Neural crest cell (in vitro differentiated cells): ENCODE data around the gene CADM1. TPM values are rescaled to one million over a fixed set of nuclear protein-coding genes. Genes with fewer than 3 reads are reported as not detected.

ENCODE experiments used
- DNase-seq: peaks from one replicate; pipeline ENCODE4 v3.0.0; 2021; ENCODE audit warnings: low read depth, mixed read lengths, low spot score
- H3K27ac Mint-ChIP-seq: one replicate; pipeline ENCODE4 v1.8.0; 2021; ENCODE audit warnings: mild to moderate bottlenecking, mixed read lengths; ENCODE audit not compliant: unreplicated experiment
- H3K27me3 Mint-ChIP-seq: 2 replicates; pipeline ENCODE4 v1.8.0; 2021; ENCODE audit warnings: low read depth, mild to moderate bottlenecking, mixed read lengths
- H3K36me3 Mint-ChIP-seq: 2 replicates; pipeline ENCODE4 v1.8.0; 2021; ENCODE audit warnings: low read depth, mild to moderate bottlenecking, mixed read lengths
- H3K4me1 Mint-ChIP-seq: 2 replicates; pipeline ENCODE4 v1.8.0; 2021; ENCODE audit warnings: mixed read lengths
- H3K4me3 Mint-ChIP-seq: one replicate; pipeline ENCODE4 v1.8.0; 2021; ENCODE audit warnings: mild to moderate bottlenecking, mixed read lengths
- H3K9me3 Mint-ChIP-seq: 2 replicates; pipeline ENCODE4 v1.8.0; 2021; ENCODE audit warnings: mixed read lengths
- total RNA-seq: library from RNA; stranded (reverse); gene quantifications from 2 replicates; pipeline ENCODE4 v1.2.1, GENCODE V29; 2021
- TF ChIP-seq, protein P1 (sequence below): fragments of 200-600 bp; sonication (generic); conservative IDR thresholded peaks from 2 replicates; pipeline ENCODE4 v1.5.0; 2021; ENCODE audit warnings: antibody characterized with exemption, mild to moderate bottlenecking

The CADM1 gene
- total RNA-seq, 1 donor from 2014 or later = 112 TPM

DNA sequence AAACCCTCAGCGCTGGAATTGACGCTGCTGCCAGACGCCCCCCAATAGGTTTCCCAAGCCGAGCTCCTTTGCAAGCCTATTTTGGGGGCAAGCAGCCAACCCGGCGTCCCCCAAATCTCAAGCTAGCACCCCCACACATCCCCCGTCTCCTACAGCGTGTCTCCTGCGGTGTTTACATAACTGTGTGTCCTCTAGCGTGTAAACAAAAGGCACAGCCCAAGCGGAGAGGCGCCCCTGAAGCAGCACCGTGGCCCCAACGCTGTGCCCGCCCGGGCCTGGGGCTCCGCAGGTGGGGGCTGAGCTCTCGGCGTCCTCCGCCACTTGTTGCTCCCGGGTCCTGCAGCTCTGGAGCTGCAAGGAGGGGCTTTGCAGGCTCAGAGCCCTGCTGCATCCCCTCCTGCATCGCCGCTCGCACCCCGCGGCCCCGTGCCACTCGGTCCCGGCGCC lies 1.6 kb downstream of the CADM1 start:
- peaks cover 13% of the 10 kb centered on the region for H3K27me3 Mint-ChIP-seq
- DNase-seq = no peak
- no peak overlapping the region for H3K27ac Mint-ChIP-seq
- H3K4me3 Mint-ChIP-seq = no peak overlapping the region
- H3K36me3 Mint-ChIP-seq = no peaks in the 10 kb centered on the region
- peaks cover 25% of the 10 kb centered on the region for H3K4me1 Mint-ChIP-seq
- TF ChIP-seq, protein P1, sequence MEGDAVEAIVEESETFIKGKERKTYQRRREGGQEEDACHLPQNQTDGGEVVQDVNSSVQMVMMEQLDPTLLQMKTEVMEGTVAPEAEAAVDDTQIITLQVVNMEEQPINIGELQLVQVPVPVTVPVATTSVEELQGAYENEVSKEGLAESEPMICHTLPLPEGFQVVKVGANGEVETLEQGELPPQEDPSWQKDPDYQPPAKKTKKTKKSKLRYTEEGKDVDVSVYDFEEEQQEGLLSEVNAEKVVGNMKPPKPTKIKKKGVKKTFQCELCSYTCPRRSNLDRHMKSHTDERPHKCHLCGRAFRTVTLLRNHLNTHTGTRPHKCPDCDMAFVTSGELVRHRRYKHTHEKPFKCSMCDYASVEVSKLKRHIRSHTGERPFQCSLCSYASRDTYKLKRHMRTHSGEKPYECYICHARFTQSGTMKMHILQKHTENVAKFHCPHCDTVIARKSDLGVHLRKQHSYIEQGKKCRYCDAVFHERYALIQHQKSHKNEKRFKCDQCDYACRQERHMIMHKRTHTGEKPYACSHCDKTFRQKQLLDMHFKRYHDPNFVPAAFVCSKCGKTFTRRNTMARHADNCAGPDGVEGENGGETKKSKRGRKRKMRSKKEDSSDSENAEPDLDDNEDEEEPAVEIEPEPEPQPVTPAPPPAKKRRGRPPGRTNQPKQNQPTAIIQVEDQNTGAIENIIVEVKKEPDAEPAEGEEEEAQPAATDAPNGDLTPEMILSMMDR = no peak
- no peaks in the 10 kb centered on the region for H3K9me3 Mint-ChIP-seq

GRCh38 chr11:115501893-115502589 lies 2.2 kb downstream of the CADM1 start:
- H3K27me3 Mint-ChIP-seq = peaks cover 8% of the 10 kb centered on the region
- H3K36me3 Mint-ChIP-seq = no peaks in the 10 kb centered on the region
- DNase-seq = no peak
- no peak overlapping the region for H3K27ac Mint-ChIP-seq
- no peak overlapping the region for H3K4me3 Mint-ChIP-seq
- TF ChIP-seq, protein P1 = no peak
- H3K9me3 Mint-ChIP-seq = no peaks in the 10 kb centered on the region
- H3K4me1 Mint-ChIP-seq = peaks cover 30% of the 10 kb centered on the region

DNA sequence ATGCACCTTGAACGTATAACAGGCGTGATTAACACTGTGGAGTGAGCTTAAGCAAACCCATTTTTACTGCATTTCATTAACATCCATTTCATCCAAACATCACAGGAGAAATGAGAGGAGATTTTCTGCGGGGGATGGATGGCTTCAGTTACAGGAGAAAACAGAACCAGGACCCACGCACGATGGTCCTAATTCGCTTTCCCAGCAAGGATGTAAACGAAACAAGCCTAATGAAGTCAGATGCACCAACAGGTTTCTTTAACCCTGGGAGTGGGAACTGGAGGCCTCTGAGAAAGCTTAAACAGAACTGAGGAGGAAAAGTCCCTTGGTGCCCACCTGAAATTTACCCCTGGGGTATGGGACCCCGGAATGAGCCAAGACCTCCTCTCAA lies 2.7 kb downstream of the CADM1 start:
- Mint-ChIP-seq H3K27me3 (peaks cover 5% of the 10 kb centered on the region), H3K9me3 (no peaks in the 10 kb centered on the region), H3K4me1 (peaks cover 35% of the 10 kb centered on the region), H3K27ac (no peak overlapping the region), H3K36me3 (peaks cover 1% of the 10 kb centered on the region), H3K4me3 (no peak overlapping the region)
- TF ChIP-seq, protein P1 = no peak
- DNase-seq = no peak

DNA sequence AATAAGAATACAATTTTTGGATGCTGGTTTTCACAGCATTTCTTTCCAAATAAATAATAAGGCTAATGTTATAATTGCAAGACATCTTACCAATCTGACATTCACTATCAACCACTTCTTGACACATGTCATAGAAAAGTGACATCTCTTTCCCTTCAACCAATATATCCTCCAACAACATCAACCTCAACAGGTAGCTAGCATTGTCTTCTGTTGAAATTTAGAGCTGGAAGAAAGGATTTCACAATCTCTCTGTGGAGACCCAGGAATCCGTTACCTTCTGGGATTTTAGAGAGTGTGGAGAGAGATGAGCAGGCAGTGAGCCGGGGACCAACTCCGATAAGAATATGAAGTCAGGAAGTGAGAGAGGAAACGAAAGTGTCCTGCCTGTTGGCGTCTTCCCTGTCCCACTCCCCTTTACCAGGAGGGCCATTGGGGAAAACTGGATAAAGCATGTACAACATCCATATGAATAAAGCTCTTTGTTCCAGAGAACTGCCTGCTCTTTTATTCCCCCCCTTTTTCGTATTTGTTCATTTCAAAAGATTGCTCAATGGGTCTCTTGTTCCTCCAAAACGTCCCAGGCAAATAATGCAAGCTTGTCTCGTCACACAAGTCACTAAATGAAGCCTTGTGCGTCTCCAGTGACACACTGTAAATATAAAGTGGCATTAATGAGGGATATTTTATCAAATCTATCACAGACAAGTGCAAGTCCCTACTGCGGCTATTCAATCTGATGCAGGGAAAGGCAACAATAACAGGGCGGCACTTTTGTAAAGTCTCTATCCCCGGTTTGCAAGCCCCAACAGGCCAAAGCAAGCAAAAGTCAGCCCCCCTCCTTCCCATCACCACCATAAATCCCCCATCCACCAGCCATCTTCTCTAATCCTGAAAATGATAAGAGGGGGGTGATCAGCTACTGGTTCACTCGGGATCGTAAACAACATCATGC lies 3.4 kb downstream of the CADM1 start:
- TF ChIP-seq, protein P1 = no peak
- Mint-ChIP-seq H3K27me3 (peaks cover 5% of the 10 kb centered on the region), H3K4me1 (peaks cover 40% of the 10 kb centered on the region), H3K27ac (no peak overlapping the region), H3K4me3 (no peak overlapping the region), H3K36me3 (peaks cover 2% of the 10 kb centered on the region), H3K9me3 (no peaks in the 10 kb centered on the region)
- DNase-seq = peak; percentile 23

- Mint-ChIP-seq H3K36me3 (peaks cover 2% of the 10 kb centered on the region), H3K4me1 (peaks cover 32% of the 10 kb centered on the region), H3K4me3 (no peak overlapping the region), H3K27me3 (peaks cover 3% of the 10 kb centered on the region), H3K27ac (no peak overlapping the region), H3K9me3 (no peaks in the 10 kb centered on the region)
- no peak for DNase-seq
- TF ChIP-seq, protein P1 = no peak
These were observed 4.3 kb downstream of the CADM1 start for GRCh38 chr11:115499891-115500290.
